Type B pancreatic cell (in vitro differentiated cells): ENCODE data around the gene ALOX15B. TPM values are rescaled to one million over a fixed set of nuclear protein-coding genes. Genes with fewer than 3 reads are reported as not detected.

Experiments
- DNase-seq: peaks from one replicate; pipeline ENCODE4 v3.0.0; 2021; ENCODE audit warnings: mixed read lengths; ENCODE audit not compliant: unreplicated experiment; ENCODE audit errors: extremely low spot score
- H3K27ac Mint-ChIP-seq: 2 replicates; pipeline ENCODE4 v1.8.0; 2021; ENCODE audit warnings: mild to moderate bottlenecking, mixed read lengths
- H3K27me3 Mint-ChIP-seq: 2 replicates; pipeline ENCODE4 v1.8.0; 2021; ENCODE audit warnings: mixed read lengths
- H3K36me3 Mint-ChIP-seq: 2 replicates; pipeline ENCODE4 v1.8.0; 2021; ENCODE audit warnings: mixed read lengths
- H3K4me1 Mint-ChIP-seq: one replicate; pipeline ENCODE4 v1.8.0; 2021; ENCODE audit warnings: mixed read lengths; ENCODE audit not compliant: unreplicated experiment
- H3K4me3 Mint-ChIP-seq: 2 replicates; pipeline ENCODE4 v1.8.0; 2021; ENCODE audit warnings: mild to moderate bottlenecking, mixed read lengths
- H3K9me3 Mint-ChIP-seq: 2 replicates; pipeline ENCODE4 v1.8.0; 2021; ENCODE audit warnings: mixed read lengths
- total RNA-seq: library from RNA; stranded (reverse); gene quantifications from 2 replicates; pipeline ENCODE4 v1.2.1, GENCODE V29; 2021; ENCODE audit warnings: low replicate concordance
- TF ChIP-seq, protein P1 (sequence below): fragments of 200-600 bp; sonication (generic); conservative IDR thresholded peaks from 2 replicates; pipeline ENCODE4 v1.5.0; 2021; ENCODE audit warnings: antibody characterized with exemption, mild to moderate bottlenecking

ALOX15B gene
- total RNA-seq, 1 donor from 2014 or later = not detected

DNA sequence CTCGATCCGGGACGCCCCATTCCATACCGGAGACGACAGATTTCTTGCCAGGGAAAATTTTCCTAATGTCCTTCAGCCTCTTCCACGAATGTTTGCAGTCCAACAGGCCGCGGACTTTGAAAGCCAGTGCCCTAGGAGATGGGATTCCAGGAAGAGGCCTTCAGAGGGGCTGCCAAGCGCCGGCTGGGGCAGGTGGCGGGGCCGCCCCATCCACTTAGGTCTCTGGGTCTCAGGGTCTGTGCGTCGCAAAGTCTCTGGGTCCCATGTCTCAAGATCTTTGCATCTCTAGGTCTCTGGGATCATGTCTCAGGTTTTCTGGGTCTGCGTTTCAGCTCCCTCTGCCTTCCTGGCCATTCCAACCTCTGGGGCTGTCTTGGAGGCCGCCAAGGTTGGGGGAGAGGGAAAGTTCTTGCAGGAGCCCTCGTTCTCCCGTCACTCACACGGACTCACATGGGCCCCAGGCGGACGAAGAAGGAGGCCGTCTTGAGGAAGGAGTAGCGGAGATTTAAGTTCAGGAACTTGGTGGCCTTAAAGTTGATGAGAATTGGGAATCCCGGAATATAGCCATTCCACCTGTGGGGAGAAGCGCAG is 41.4 kb downstream of the ALOX15B start:
- TF ChIP-seq, protein P1, sequence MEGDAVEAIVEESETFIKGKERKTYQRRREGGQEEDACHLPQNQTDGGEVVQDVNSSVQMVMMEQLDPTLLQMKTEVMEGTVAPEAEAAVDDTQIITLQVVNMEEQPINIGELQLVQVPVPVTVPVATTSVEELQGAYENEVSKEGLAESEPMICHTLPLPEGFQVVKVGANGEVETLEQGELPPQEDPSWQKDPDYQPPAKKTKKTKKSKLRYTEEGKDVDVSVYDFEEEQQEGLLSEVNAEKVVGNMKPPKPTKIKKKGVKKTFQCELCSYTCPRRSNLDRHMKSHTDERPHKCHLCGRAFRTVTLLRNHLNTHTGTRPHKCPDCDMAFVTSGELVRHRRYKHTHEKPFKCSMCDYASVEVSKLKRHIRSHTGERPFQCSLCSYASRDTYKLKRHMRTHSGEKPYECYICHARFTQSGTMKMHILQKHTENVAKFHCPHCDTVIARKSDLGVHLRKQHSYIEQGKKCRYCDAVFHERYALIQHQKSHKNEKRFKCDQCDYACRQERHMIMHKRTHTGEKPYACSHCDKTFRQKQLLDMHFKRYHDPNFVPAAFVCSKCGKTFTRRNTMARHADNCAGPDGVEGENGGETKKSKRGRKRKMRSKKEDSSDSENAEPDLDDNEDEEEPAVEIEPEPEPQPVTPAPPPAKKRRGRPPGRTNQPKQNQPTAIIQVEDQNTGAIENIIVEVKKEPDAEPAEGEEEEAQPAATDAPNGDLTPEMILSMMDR = no peak
- peak overlapping the region; percentile 87 for H3K4me3 Mint-ChIP-seq

DNA sequence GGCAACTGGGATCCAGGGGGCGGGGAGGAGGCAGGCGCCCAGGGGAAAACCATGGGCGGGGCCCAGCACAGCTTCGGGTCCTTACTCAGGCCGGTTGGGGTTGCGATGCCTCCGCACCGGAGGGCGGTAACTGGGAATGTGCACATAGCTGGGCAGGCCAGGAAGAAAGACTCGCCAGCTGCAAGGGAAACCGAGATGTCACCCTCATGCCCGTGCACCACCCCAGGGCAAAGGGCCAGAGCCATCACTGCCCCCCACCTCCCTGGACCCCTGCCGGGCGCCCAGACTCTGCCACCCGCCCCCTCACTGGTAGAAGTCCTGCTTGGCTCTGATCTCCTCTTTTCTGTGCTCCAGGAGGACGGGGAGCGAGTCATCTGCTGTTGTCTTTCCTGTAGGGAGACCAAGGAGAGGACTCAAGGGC is 42.0 kb downstream of the ALOX15B start:
- peaks cover 77% of the 10 kb centered on the region for H3K27me3 Mint-ChIP-seq
- TF ChIP-seq, protein P1 = no peak
- H3K4me3 Mint-ChIP-seq = peak overlapping the region; percentile 87
- no peaks in the 10 kb centered on the region for H3K9me3 Mint-ChIP-seq
- DNase-seq = no peak
- no peak overlapping the region for H3K27ac Mint-ChIP-seq
- no peaks in the 10 kb centered on the region for H3K4me1 Mint-ChIP-seq
- H3K36me3 Mint-ChIP-seq = no peaks in the 10 kb centered on the region

More for the DNA sequence above, 41.4 kb downstream of the ALOX15B start:
- no peak for DNase-seq
- Mint-ChIP-seq H3K27me3 (peaks cover 77% of the 10 kb centered on the region), H3K36me3 (no peaks in the 10 kb centered on the region), H3K27ac (no peak overlapping the region), H3K4me1 (no peaks in the 10 kb centered on the region), H3K9me3 (no peaks in the 10 kb centered on the region)

DNA sequence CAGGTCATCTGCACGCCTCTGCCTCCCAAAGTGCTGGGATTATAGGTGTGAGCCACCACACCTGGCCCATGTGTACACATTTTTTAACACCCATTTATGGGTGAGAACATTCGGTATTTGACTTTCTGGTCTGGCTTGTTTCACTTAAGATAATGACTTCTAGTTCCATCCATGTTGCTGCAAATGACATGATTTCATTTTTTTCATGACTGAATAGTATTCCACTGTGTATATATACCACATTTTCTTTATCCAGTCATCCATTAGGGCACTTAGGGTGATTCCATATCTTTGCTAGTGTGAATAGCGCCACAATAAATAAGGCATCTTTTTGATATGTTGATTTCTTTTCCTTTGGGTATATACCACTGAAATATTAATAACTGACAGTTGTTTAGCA is 43.0 kb downstream of the ALOX15B start:
- no peaks in the 10 kb centered on the region for H3K9me3 Mint-ChIP-seq
- no peak for DNase-seq
- H3K4me3 Mint-ChIP-seq = peak overlapping the region; percentile 61
- TF ChIP-seq, protein P1 = no peak
- H3K4me1 Mint-ChIP-seq = no peaks in the 10 kb centered on the region
- H3K27ac Mint-ChIP-seq = peak overlapping the region; percentile 80
- H3K27me3 Mint-ChIP-seq = peaks cover 75% of the 10 kb centered on the region
- H3K36me3 Mint-ChIP-seq = no peaks in the 10 kb centered on the region

DNA sequence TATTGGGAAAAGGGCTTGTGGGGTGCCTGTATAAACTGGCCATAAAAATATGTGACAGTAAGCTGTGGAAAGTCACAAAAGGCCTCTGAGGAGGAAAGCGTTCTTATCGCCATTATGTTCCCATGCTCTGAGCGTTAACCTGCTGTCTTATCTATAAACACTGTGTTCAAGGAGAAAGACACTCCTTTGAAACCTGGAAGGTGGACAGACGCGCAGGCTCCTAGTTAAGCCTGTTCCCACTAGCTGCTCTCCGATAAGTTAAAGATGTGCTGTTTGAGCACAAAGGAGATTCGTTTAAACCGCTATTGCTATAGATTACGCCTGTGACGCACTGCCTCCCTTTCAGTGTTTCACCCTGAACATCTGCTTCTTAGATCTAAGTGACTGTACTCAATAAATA is 43.4 kb downstream of the ALOX15B start:
- H3K4me1 Mint-ChIP-seq = no peaks in the 10 kb centered on the region
- no peaks in the 10 kb centered on the region for H3K36me3 Mint-ChIP-seq
- H3K4me3 Mint-ChIP-seq = peak overlapping the region; percentile 30
- peaks cover 73% of the 10 kb centered on the region for H3K27me3 Mint-ChIP-seq
- no peaks in the 10 kb centered on the region for H3K9me3 Mint-ChIP-seq
- DNase-seq = no peak
- TF ChIP-seq, protein P1 = no peak
- H3K27ac Mint-ChIP-seq = peak overlapping the region; percentile 80

DNA sequence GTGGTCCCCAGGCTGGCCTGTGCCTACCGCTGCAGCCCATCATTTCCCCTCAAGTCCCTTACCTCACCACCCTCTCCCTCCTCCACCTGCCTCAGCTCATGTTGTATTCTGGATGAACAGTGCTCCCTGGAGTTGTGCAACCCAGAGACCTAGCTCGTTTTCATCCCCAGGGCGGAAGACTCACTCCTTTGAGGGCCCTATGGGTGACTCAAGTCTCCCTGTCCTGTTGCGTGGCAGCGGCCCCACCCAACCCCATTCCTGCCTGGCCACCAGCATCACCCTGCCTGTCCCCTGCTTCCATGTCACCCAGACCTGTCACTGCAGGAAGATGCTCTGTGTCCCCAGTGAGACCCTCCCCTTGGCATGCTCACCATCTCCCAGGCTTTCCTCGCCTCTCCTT is 45.4 kb downstream of the ALOX15B start:
- DNase-seq = no peak
- Mint-ChIP-seq H3K4me3 (no peak overlapping the region), H3K27ac (no peak overlapping the region), H3K4me1 (no peaks in the 10 kb centered on the region), H3K9me3 (no peaks in the 10 kb centered on the region), H3K36me3 (no peaks in the 10 kb centered on the region), H3K27me3 (peaks cover 73% of the 10 kb centered on the region)
- TF ChIP-seq, protein P1 = no peak
